ENCODE measurements around the gene KRTAP4-1.

Gene KRTAP4-1

DNA sequence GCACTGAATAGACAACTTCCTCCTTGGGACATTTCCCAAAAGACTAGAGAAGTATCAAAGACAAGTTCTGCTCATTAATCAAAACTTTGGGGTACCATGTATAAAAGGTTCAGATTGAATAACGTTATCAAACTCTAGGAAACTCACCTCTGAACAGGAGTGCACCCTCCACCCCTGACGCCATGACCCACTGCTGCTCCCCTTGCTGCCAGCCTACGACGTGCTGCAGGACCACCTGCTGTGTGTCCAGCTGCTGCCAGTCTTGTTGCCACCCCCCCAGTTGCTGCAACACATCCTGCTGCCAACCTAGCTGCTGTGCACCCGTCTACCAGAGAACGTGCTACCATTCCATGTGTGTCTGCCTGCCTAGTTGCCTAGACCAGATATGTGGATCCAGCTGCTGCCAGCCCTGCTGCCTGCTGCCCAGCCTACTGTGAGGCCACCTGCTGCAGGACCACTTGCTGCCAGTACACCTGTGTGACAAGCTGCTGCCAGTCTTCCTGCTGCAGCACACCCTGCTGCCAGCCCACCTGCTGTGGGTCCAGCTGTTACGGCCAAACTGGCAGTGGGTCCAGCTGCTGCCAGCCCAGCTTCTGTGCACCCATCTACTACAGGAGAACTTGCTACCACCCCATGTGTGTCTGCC, 27.9 kb upstream of the KRTAP4-1 start:
- no peak overlapping the region for H3K27ac ChIP-seq (replicated peaks)
- DNase-seq (ENCODE audit: low read depth in 1 of 2, low spot score in 1 of 2): no peak
- peaks cover 3% of the 10 kb centered on the region for H3K27me3 ChIP-seq (ENCODE audit: insufficient read depth, poor library complexity, severe bottlenecking)
- H3K4me3 ChIP-seq (replicated peaks; ENCODE audit: insufficient read depth, low read length): no peak overlapping the region
- TF ChIP-seq GABPA (IDR thresholded peaks at IDR 0.05; ENCODE audit: low read depth) (no peak), POLR2AphosphoS5 (IDR thresholded peaks at IDR 0.05; ENCODE audit: low read depth) (no peak), SPI1 (IDR thresholded peaks at IDR 0.05; ENCODE audit: borderline replicate concordance, low read depth) (no peak)
- TF ChIP-seq, protein P1, sequence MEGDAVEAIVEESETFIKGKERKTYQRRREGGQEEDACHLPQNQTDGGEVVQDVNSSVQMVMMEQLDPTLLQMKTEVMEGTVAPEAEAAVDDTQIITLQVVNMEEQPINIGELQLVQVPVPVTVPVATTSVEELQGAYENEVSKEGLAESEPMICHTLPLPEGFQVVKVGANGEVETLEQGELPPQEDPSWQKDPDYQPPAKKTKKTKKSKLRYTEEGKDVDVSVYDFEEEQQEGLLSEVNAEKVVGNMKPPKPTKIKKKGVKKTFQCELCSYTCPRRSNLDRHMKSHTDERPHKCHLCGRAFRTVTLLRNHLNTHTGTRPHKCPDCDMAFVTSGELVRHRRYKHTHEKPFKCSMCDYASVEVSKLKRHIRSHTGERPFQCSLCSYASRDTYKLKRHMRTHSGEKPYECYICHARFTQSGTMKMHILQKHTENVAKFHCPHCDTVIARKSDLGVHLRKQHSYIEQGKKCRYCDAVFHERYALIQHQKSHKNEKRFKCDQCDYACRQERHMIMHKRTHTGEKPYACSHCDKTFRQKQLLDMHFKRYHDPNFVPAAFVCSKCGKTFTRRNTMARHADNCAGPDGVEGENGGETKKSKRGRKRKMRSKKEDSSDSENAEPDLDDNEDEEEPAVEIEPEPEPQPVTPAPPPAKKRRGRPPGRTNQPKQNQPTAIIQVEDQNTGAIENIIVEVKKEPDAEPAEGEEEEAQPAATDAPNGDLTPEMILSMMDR (IDR thresholded peaks at IDR 0.05; ENCODE audit: insufficient read depth, low read length): no peak
- TF ChIP-seq, protein P2, sequence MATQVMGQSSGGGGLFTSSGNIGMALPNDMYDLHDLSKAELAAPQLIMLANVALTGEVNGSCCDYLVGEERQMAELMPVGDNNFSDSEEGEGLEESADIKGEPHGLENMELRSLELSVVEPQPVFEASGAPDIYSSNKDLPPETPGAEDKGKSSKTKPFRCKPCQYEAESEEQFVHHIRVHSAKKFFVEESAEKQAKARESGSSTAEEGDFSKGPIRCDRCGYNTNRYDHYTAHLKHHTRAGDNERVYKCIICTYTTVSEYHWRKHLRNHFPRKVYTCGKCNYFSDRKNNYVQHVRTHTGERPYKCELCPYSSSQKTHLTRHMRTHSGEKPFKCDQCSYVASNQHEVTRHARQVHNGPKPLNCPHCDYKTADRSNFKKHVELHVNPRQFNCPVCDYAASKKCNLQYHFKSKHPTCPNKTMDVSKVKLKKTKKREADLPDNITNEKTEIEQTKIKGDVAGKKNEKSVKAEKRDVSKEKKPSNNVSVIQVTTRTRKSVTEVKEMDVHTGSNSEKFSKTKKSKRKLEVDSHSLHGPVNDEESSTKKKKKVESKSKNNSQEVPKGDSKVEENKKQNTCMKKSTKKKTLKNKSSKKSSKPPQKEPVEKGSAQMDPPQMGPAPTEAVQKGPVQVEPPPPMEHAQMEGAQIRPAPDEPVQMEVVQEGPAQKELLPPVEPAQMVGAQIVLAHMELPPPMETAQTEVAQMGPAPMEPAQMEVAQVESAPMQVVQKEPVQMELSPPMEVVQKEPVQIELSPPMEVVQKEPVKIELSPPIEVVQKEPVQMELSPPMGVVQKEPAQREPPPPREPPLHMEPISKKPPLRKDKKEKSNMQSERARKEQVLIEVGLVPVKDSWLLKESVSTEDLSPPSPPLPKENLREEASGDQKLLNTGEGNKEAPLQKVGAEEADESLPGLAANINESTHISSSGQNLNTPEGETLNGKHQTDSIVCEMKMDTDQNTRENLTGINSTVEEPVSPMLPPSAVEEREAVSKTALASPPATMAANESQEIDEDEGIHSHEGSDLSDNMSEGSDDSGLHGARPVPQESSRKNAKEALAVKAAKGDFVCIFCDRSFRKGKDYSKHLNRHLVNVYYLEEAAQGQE (IDR thresholded peaks at IDR 0.05; ENCODE audit: insufficient replicate concordance, low read depth): no peak

- no peak for DNase-seq (ENCODE audit: low read depth in 1 of 2, low spot score in 1 of 2)
- Histone ChIP-seq H3K27me3 (ENCODE audit: insufficient read depth, poor library complexity, severe bottlenecking) (peaks cover 7% of the 10 kb centered on the region), H3K4me3 (replicated peaks; ENCODE audit: insufficient read depth, low read length) (no peak overlapping the region), H3K27ac (replicated peaks) (no peak overlapping the region)
- TF ChIP-seq POLR2AphosphoS5 (IDR thresholded peaks at IDR 0.05; ENCODE audit: low read depth) (no peak), SPI1 (IDR thresholded peaks at IDR 0.05; ENCODE audit: borderline replicate concordance, low read depth) (no peak), GABPA (IDR thresholded peaks at IDR 0.05; ENCODE audit: low read depth) (no peak)
- TF ChIP-seq, protein P1 (IDR thresholded peaks at IDR 0.05; ENCODE audit: insufficient read depth, low read length): no peak
- TF ChIP-seq, protein P2 (IDR thresholded peaks at IDR 0.05; ENCODE audit: insufficient replicate concordance, low read depth): no peak
Measured at GRCh38 chr17:41211845-41212466, 27.2 kb upstream of the KRTAP4-1 start.

- DNase-seq (ENCODE audit: low read depth in 1 of 2, low spot score in 1 of 2): no peak
- TF ChIP-seq SPI1 (IDR thresholded peaks at IDR 0.05; ENCODE audit: borderline replicate concordance, low read depth) (no peak), GABPA (IDR thresholded peaks at IDR 0.05; ENCODE audit: low read depth) (no peak), POLR2AphosphoS5 (IDR thresholded peaks at IDR 0.05; ENCODE audit: low read depth) (no peak)
- TF ChIP-seq, protein P2 (IDR thresholded peaks at IDR 0.05; ENCODE audit: insufficient replicate concordance, low read depth): no peak
- TF ChIP-seq, protein P1 (IDR thresholded peaks at IDR 0.05; ENCODE audit: insufficient read depth, low read length): no peak
- H3K27ac ChIP-seq (replicated peaks): no peak overlapping the region
Measured at GRCh38 chr17:41199421-41200078, 14.8 kb upstream of the KRTAP4-1 start.

More at GRCh38 chr17:41199421-41200078, 14.8 kb upstream of the KRTAP4-1 start:
- Histone ChIP-seq H3K27me3 (ENCODE audit: insufficient read depth, poor library complexity, severe bottlenecking) (no peaks in the 10 kb centered on the region), H3K4me3 (replicated peaks; ENCODE audit: insufficient read depth, low read length) (no peak overlapping the region)

Measured in HL-60 (cell line).